K562 (cell line): Measurements from ENCODE around the gene TRAF1. TPM values are rescaled to one million over a fixed set of nuclear protein-coding genes. Genes with fewer than 3 reads are reported as not detected.
A peak's percentile ranks its signal among the peaks of the same experiment; 100 is the strongest.

Source experiments
- ATAC-seq: fragments of 200-7000 bp; cut with Tn5 transposase; 3 replicates; pipeline ENCODE4 v1.9.1; 2020; ENCODE audit warnings: moderate library complexity
- BruUV-seq: library from RNA; stranded (reverse); fragments of 400-500 nt; replicated peaks from 2 replicates; lab custom pipeline; 2021; lab: Mats Ljungman, UMichigan
- CTCF ChIA-PET: fragments of 300-600 bp; formaldehyde crosslinking; extraction: SDS; loops from one replicate; lab custom pipeline; 2021; ENCODE audit warnings: low intra/inter-chr PET ratio; lab: Yijun Ruan, JAX
- POLR2A ChIA-PET: fragments of 300-600, 350-650 bp; sonication (Branson Sonifier 250); formaldehyde crosslinking; extraction: SDS; loops from one replicate; lab custom pipeline; 2021; ENCODE audit warnings: antibody characterized with exemption, inconsistent platforms; lab: Yijun Ruan, JAX
- DNase-seq, 4 experiments: peaks; one replicate each; pipeline versions ENCODE4 v3.0.0 to v3.0.0-alpha.2; 2011 to 2018; ENCODE audit warnings: low spot score in 3 of 4, mixed read lengths in 3 of 4; ENCODE audit errors: extremely low read depth in 1 of 4
- FAIRE-seq: peaks from 2 replicates; lab custom pipeline; 2011; peaks lifted over from hg19 to GRCh38; lab: Jason Lieb, UNC
- H2AFZ ChIP-seq: 2 replicates; pipeline ENCODE4 v1.6.0; 2011; ENCODE audit warnings: low read depth, low read length, control low read depth, inconsistent platforms
- H3K27ac ChIP-seq: fragments of 200-600 bp; 3 replicates; pipeline ENCODE4 v1.8.0; 2011; ENCODE audit warnings: low read depth, mild to moderate bottlenecking, control low read depth, inconsistent platforms, low read length, moderate library complexity, mixed read lengths; ENCODE audit errors: extremely low read depth
- H3K27me3 ChIP-seq, 2 experiments: fragments of 300-600 bp in 1 of 2; 2 replicates in 1 of 2; 3 replicates in 1 of 2; pipeline versions ENCODE4 v1.6.0 to v1.8.0; 2011; ENCODE audit warnings: inconsistent platforms in 2 of 2, low read length in 2 of 2, mild to moderate bottlenecking in 1 of 2, mixed read lengths in 1 of 2, moderate library complexity in 1 of 2; ENCODE audit not compliant: control insufficient read depth in 2 of 2, insufficient read depth in 2 of 2
- H3K36me3 ChIP-seq: fragments of 300-600 bp; 3 replicates; pipeline ENCODE4 v1.8.0; 2011; ENCODE audit warnings: mild to moderate bottlenecking, low read length, inconsistent platforms; ENCODE audit not compliant: control insufficient read depth, insufficient read depth
- H3K4me1 ChIP-seq, 2 experiments: fragments of 200-600 bp in 1 of 2; replicated peaks in 1 of 2; 2 replicates in 1 of 2; 3 replicates in 1 of 2; pipeline versions ENCODE4 v1.5.1 to v1.8.0; 2011; ENCODE audit warnings: inconsistent platforms in 2 of 2, low read length in 2 of 2, mild to moderate bottlenecking in 1 of 2, mixed read lengths in 1 of 2, moderate library complexity in 1 of 2; ENCODE audit not compliant: control insufficient read depth in 2 of 2, insufficient read depth in 2 of 2
- H3K4me2 ChIP-seq: 2 replicates; pipeline ENCODE4 v1.6.1; 2011; ENCODE audit warnings: low read length, control low read depth, inconsistent platforms, mixed read lengths; ENCODE audit not compliant: insufficient read depth
- H3K4me3 ChIP-seq: fragments of 200-600 bp; sonication (generic), shearing (Covaris generic); 2 replicates; pipeline ENCODE4 v1.5.1; 2016; ENCODE audit warnings: control low read depth, inconsistent platforms
- H3K79me2 ChIP-seq: fragments of 200-600 bp; 3 replicates; pipeline ENCODE4 v1.8.0; 2011; ENCODE audit warnings: low read length, inconsistent platforms; ENCODE audit not compliant: control insufficient read depth, insufficient read depth
- H3K9ac ChIP-seq, 2 experiments: 2 replicates each; pipeline versions ENCODE4 v1.6.0 to v1.6.1; 2011; ENCODE audit warnings: low read depth in 2 of 2, low read length in 2 of 2, control low read depth in 1 of 2, inconsistent platforms in 1 of 2, mild to moderate bottlenecking in 1 of 2, mixed read lengths in 1 of 2; ENCODE audit not compliant: insufficient read depth in 1 of 2
- H3K9me1 ChIP-seq: one replicate; pipeline ENCODE4 v1.6.0; 2011; ENCODE audit warnings: inconsistent platforms, mild to moderate bottlenecking, low read length, moderate library complexity; ENCODE audit not compliant: control insufficient read depth, insufficient read depth
- H3K9me3 ChIP-seq: replicated peaks from 2 replicates; pipeline ENCODE4 v1.5.1; 2011; ENCODE audit warnings: low read depth, low read length, inconsistent platforms; ENCODE audit not compliant: control insufficient read depth, insufficient read depth
- H4K20me1 ChIP-seq: replicated peaks from 2 replicates; pipeline ENCODE4 v1.6.1; 2011; ENCODE audit warnings: low read length, inconsistent platforms, mixed read lengths; ENCODE audit not compliant: control insufficient read depth, insufficient read depth
- HIVEP1 ChIP-seq: fragments of 250-450 bp; sonication (Bioruptor Pico); IDR thresholded peaks from 2 replicates; pipeline ENCODE4 v1.4.0; 2020; ENCODE audit warnings: mild to moderate bottlenecking
- MAFF ChIP-seq: IDR thresholded peaks from 2 replicates; pipeline ENCODE4 v1.6.1; 2012; ENCODE audit warnings: low read length, improper control_type of control experiment
- MAFK ChIP-seq: IDR thresholded peaks from 2 replicates; pipeline ENCODE4 v1.6.1; 2011; ENCODE audit warnings: low read length, improper control_type of control experiment
- POLR2AphosphoS2 ChIP-seq: IDR thresholded peaks from 2 replicates; pipeline ENCODE4 v1.6.1; 2012; ENCODE audit warnings: low read length, improper control_type of control experiment
- SMAD1 ChIP-seq: fragments of 150-350 bp; IDR thresholded peaks from 2 replicates; pipeline ENCODE4 v1.6.1; 2014; ENCODE audit warnings: low read length, low read depth; ENCODE audit not compliant: partially characterized antibody
- ZBED1 ChIP-seq: IDR thresholded peaks from 2 replicates; pipeline ENCODE4 v1.6.1; 2014
- ZNF780A ChIP-seq: fragments of 250-450 bp; sonication (Bioruptor Pico); IDR thresholded peaks from 2 replicates; pipeline ENCODE4 v1.5.0; 2021; ENCODE audit warnings: mild to moderate bottlenecking
- WGBS: fragments of 100-300 bp; shearing (Covaris generic); methylation state at CpG from one replicate; pipeline ENCODE4 v1.1.6; 2016; ENCODE audit warnings: low coverage, mixed read lengths; ENCODE audit not compliant: insufficient coverage; ENCODE audit errors: missing lambda C conversion rate; 5-methylcytosine and 5-hydroxymethylcytosine counted together
- in situ Hi-C: fragments of 300-500 bp; cut with MboI; formaldehyde crosslinking; loops from 4 replicates; pipeline ENCODE4 v1.15.0; 2018; ENCODE audit warnings: inconsistent platforms, mixed read lengths
- intact Hi-C: fragments of 100-400 bp; cut with micrococcal nuclease; formaldehyde crosslinking; loops from 2 replicates; pipeline ENCODE4 v1.14.2; 2022
- polyA plus RNA-seq, 8 experiments: library from polyadenylated mRNA; depleted of rRNA in 4 of 8; stranded (reverse) in 5 of 8; unstranded in 3 of 8; fragments of >200 nt; fragmentation: Nextera tagmentation in 2 of 8; fragmentation: Illumina TruSeq in 1 of 8; extraction: Ambion mirVana in 2 of 8; extraction: Trizol in 1 of 8; gene quantifications; 2 replicates each; pipeline versions ENCODE4 v1.2.1 to v1.2.3, GENCODE V29; 2011 to 2014; ENCODE audit warnings: inconsistent platforms in 1 of 8, missing spikeins in 1 of 8
- total RNA-seq, 7 experiments: library from RNA; depleted of rRNA in 6 of 7; stranded (reverse); fragments of >200 nt in 6 of 7; fragmentation: Illumina TruSeq in 2 of 7; extraction: Trizol in 2 of 7; gene quantifications; 2 replicates each; pipeline versions ENCODE4 v1.2.1 to v1.2.3, GENCODE V29; 2011 to 2021; ENCODE audit warnings: low replicate concordance in 1 of 7

The TRAF1 gene
- total and polyA plus RNA-seq, 9 of the 15 experiments (the other 6 are each of a cell fraction or from before 2014, with no cell fraction given) = 0.01 to 1.1 (median 0.04) TPM; not detected in 2

DNA sequence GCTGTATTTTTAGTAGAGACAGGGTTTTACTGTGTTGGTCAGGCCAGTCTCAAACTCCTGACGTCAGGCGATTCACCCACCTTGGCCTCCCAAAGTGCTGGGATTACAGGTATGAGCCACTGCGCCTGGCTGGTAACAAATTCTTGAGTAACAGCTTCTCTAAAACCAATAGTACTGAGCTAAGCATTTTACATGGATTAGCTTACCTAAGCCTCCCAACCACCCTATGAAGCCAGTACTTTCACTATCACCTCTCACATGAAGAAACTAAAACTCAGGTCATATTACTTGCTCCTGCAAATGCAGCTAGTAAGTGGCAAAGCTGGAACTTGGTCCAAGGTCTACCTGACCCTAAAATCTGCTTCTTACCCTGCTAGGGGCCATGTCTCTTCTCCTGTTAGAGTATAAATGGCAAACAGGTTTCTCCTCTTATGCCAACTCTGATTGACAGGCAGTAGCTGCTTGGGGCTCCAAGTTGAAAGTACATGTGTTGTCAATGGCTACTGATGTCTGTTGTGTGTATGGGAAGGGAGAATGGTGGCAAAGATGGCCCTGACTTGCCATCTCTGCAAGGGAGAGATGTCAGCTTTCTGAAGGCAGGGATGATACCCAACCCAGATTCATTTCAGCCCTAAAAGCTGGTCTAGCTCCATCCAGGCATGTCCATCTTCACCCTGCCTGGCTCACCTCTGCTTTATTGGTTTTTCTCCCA lies 53.6 kb downstream of the TRAF1 start:
- WGBS = 93% methylated on average over 3 of the region's 3 CpGs
- intact Hi-C loops = loop anchor here (1.0 to 10.0 kb wide), 2 partner anchors 66 to 202 kb away; partner anchors contain the start of gene CNTRL
- H3K4me1 ChIP-seq = peaks cover 40 to 55% of the 10 kb centered on the region in 2 experiments
- no peak for FAIRE-seq
- H2AFZ ChIP-seq = no peak overlapping the region
- no peak for DNase-seq
- in situ Hi-C loops = loop anchor here (5.0 kb wide), 1 partner anchor 66 kb away; no protein-coding TSS in a partner anchor
- peaks cover 4% of the 10 kb centered on the region for H3K9me1 ChIP-seq
- peaks cover 78% of the 10 kb centered on the region for H3K36me3 ChIP-seq
- H4K20me1 ChIP-seq = no peaks in the 10 kb centered on the region
- H3K4me2 ChIP-seq = 0 out of 2 replicates have a peak overlapping the region, but pooled peaks have one; percentile 0
- peaks cover 53% of the 10 kb centered on the region for H3K79me2 ChIP-seq
- H3K4me3 ChIP-seq = no peak overlapping the region
- no peaks in the 10 kb centered on the region; a peak in 1 of 5 replicates for H3K27me3 ChIP-seq
- ChIA-PET CTCF (no interaction called here), POLR2A (interaction anchor here (0.6 to 15.5 kb wide), 19 partner anchors 8 to 238 kb away, joined by 3 to 464 read pairs (median 7); partner anchors contain the start of gene PSMD5)
- H3K9ac ChIP-seq = no peak overlapping the region; a peak in 1 of 4 replicates
- TF ChIP-seq MAFF = peak; percentile 27; the same call in 1 of the 2 replicates
- TF ChIP-seq POLR2AphosphoS2 = 0 out of 2 replicates have a peak, but pooled peaks have one; percentile 15
- peak; percentile 51 for TF ChIP-seq MAFK
- no peak for TF ChIP-seq ZNF780A (CRISPR knock-in tag)
- TF ChIP-seq SMAD1 = no peak
- no peak for TF ChIP-seq HIVEP1 (CRISPR knock-in tag)
- TF ChIP-seq ZBED1 = no peak
- no TSS peak for BruUV-seq
- H3K9me3 ChIP-seq = no peaks in the 10 kb centered on the region
- peak overlapping the region; percentile 1; the same call in 1 of the 3 replicates for H3K27ac ChIP-seq
- no peak for ATAC-seq
